HG03045 (cell line): ENCODE data around the gene TMEM9B.

Experiments
- ATAC-seq: cut with Tn5 transposase; IDR thresholded peaks from one replicate; pipeline ENCODE4 v1.9.1; 2021; ENCODE audit warnings: mild to moderate bottlenecking, moderate library complexity; ENCODE audit not compliant: unreplicated experiment

TMEM9B gene

GRCh38 chr11:8932564-8933180 lies 31.6 kb downstream of the TMEM9B start, which contains the start of gene C11orf16:
Gene C11orf16 (minus strand): TSS chr11:8932947. CDS start chr11:8932308, 639 bp downstream.
- no peak for ATAC-seq

DNA sequence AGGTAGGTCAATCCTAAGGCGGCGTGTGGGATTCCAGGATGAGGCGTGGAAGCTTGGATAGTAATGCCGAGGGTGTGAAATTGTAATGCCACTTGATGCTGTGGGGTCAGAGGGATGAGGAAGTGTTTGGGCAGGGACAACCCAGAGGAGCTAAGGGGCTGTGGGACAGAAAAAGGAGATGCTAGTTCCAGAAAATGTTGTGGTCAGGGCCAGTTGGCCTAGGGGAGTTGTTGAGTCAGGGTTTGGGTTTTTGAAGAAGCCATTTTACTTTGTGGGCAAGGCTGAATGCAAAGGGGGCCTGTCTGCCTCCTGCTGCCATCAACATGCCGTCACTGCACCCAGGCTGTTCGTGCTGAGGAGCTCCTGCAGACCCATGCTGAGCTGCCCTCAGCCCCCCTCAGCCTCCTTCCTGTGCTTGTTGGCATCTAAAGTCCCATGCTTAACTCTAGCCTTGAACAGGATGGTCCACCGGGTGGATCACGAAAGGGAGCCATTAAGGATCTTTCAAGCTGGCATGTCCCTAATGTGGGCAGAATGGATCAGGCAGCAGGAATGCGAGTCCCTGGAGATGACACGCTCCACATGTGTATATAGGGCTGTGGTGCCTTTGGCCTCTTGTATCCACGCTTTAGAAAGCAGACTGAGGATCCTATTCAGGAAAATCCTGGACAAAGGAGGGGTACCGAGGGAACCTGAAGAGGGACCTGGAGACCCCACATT lies 33.6 kb downstream of the TMEM9B start:
- ATAC-seq = no peak

- ATAC-seq = no peak
These were observed 35.1 kb downstream of the TMEM9B start for GRCh38 chr11:8928981-8929615.

DNA sequence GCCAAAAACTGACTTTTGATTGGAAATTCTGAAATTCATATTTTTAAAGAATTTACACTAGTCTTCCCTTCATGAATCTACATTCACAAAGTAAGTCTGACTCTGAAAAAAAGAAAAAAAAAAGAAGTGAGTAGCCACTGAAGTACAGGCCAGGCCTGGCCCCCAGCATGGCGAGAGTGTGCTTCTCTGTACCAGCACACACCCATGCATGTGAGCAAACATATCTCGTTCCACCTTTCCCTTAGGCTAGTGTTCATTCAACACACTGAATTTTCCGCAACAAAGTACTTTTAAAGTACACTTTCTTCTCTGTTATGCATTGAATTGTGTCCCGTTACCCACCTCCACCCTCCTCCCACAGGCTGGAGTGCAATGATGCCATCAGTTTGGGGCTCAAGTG lies 36.0 kb downstream of the TMEM9B start:
- no peak for ATAC-seq

GRCh38 chr11:8927233-8927632 lies 37.0 kb downstream of the TMEM9B start:
- ATAC-seq = no peak

- no peak for ATAC-seq
These were observed 38.0 kb downstream of the TMEM9B start for GRCh38 chr11:8926236-8926635.

DNA sequence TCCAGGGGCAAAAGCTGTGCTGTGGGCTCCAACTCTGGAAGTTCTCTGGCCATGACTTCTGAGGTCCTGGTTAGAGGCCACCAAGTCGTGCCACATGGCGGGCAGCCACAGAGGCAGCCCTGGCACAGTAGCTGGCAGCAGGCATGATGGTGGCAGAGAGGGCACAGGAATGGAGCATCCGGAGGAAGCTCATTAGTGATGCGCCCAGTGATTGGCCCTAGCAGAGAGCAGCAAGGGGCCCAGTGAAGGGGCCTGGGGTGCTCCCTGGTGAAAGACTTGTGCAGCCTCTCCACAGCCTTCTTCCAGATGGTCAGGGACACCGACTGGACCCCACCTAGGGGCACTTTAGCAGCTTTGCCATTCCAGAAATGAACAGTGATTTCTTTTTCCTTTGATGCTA lies 38.5 kb downstream of the TMEM9B start:
- ATAC-seq = no peak

DNA sequence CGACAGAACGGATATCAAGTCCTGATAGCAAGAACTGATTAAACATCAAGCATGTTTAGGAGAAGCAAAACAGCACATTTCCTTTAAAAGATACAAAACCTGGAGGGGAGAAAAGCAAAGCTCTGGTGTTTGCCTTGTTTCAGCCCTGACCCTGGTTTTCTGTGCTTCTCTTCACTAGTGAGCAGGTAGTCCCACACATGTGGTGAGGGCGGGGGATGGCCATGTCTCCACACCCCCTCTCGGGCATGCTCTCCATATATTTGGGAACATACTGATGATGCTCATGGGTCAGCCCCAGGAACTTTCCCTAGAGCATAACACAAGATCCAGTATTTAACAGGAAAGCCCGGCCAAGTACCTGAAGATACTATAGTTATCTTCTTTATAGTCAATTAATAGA lies 41.6 kb downstream of the TMEM9B start:
- ATAC-seq = no peak

DNA sequence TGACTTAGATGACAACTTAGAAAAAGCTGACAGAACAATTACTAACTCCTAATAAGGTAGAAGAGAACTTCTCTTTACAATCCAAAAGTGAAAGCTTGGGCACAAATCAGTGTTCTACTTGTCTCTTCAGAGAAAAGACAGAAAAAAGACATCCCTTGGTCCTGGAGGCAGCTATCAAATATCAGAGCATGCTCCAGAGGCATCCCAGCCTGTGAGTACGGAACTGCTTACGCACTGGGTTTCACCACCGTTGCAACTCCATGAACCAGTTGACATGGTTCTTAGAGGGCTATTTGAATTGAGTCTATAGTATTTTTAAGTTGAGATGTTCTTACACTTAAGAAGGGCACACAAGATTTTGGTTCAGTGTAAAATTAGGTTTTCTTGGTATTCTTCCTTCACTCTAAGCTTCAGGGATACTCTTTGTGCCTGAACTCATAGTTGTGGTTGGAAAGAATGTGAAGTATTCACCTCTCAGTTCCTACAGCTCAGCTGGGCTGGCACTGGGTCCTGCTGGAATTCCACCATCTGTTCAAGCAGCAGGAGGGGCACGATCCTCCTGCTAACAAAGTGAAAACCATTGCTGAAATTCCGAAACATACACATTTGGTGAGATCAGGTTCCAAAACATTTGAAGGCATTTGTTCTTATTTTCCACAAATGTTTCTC lies 47.0 kb downstream of the TMEM9B start:
- ATAC-seq = no peak

DNA sequence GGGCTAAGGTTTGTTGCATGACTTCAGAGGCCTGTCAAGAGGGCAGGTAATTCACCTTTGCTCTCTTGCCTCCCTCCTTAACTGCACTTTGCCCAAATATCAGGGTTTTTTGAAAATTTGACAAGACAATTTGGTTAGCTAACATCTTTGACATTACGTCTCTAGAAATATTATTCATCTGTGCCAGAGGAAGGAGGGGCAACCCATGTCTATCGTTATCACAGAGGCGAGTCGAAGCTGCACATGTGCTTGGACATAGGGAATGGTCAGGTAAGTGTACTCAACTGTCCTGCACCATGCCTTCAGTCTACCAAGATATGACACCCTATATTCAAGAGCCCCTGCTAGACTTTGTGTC lies 49.6 kb downstream of the TMEM9B start:
- no peak for ATAC-seq

DNA sequence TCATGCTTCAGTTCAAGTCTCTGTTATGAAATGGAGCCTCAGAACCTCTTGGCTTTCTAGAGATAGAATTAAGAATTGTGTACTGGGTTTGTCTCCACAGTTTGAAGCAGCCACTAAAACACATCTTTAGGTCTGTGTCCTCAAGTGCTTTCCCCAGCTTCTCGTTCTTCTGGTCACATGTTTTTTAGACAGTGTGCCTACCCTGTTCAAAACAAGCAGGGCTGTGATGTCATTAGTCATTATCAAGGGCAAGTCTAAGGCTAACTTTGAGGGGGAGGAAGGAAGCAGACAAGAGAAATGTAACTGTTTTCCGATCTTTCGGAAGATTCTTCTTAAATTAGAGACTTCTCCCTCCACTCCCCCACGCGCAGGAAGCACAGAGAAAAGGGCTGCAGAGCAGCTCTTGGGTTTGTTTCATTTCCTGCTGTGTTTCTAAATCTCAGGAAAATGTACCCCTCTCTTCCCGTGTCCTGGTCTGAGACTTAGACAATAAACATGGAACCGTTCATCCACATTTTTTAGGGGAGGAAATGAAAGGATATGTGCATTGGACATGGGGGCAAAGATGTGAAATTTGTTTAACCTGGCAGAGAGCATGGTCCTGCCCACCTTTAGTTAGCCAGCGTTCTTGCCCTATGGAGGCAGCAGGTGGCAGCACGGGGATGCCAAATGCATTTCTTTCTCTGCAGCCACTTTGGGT lies 50.1 kb downstream of the TMEM9B start:
- ATAC-seq = no peak

GRCh38 chr11:8911029-8911823 lies 53.0 kb downstream of the TMEM9B start, which contains the start of gene AKIP1:
Gene AKIP1 (plus strand): TSS chr11:8911189. CDS start chr11:8911450, 261 bp downstream.
- peak; percentile 87 for ATAC-seq

GRCh38 chr11:8910649-8911026 lies 53.6 kb downstream of the TMEM9B start:
- ATAC-seq = peak; percentile 3

- no peak for ATAC-seq
These were observed 56.1 kb downstream of the TMEM9B start for GRCh38 chr11:8908099-8908498.

DNA sequence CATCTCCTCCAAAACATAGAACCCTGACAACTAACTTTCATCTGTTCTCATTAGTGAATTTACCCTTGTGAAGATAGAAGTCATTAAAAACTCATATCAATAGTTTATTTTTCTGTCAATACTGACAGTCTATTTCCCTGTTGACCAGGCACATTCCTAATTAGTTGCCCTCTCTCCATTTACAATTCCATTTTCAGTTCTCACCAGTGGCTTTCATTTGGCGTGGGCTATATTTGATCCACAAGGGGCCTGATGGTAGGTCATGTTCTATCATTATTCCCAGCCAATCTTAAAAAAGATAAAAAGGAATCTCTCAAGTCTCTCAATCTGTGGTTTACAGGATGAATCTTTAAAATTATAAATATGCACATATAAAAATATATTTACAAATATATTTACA lies 57.1 kb downstream of the TMEM9B start:
- no peak for ATAC-seq

- ATAC-seq = no peak
These were observed 58.6 kb downstream of the TMEM9B start for GRCh38 chr11:8905528-8906165.

- ATAC-seq = no peak
These were observed 65.0 kb downstream of the TMEM9B start for GRCh38 chr11:8899119-8899753.
